GM23338 (cell line): ENCODE results near the gene MBD5.

Experiments used
- CREB1 ChIP-seq: fragments of 250-450 bp; sonication (Bioruptor Pico); IDR thresholded peaks from 2 replicates; pipeline ENCODE4 v1.5.0; 2020; ENCODE audit warnings: low read depth, mild to moderate bottlenecking, moderate library complexity
- CTCF ChIP-seq, 2 experiments: fragments of 200-600 bp in 1 of 2; sonication (generic) in 1 of 2; conservative IDR thresholded peaks; 2 replicates each; pipeline versions ENCODE4 v1.5.1 to v1.6.1; 2016 to 2017; ENCODE audit warnings: antibody characterized with exemption in 2 of 2, low read depth in 2 of 2, mild to moderate bottlenecking in 2 of 2, moderate library complexity in 1 of 2
- ETS1 ChIP-seq: IDR thresholded peaks from 2 replicates; pipeline ENCODE4 v1.6.1; 2016; ENCODE audit warnings: antibody characterized with exemption
- EZH2 ChIP-seq: fragments of 200-600 bp; sonication (generic); IDR thresholded peaks from one replicate; pipeline ENCODE4 v1.8.0; 2017; ENCODE audit warnings: antibody characterized with exemption, mild to moderate bottlenecking, low read depth; ENCODE audit not compliant: unreplicated experiment
- EZH2phosphoT487 ChIP-seq: fragments of 200-600 bp; sonication (generic); IDR thresholded peaks from one replicate; pipeline ENCODE4 v1.8.1; 2018; ENCODE audit warnings: antibody characterized with exemption; ENCODE audit not compliant: unreplicated experiment
- JUNB ChIP-seq: IDR thresholded peaks from one replicate; pipeline ENCODE4 v1.6.1; 2016; ENCODE audit warnings: antibody characterized with exemption; ENCODE audit not compliant: unreplicated experiment
- NANOG ChIP-seq: IDR thresholded peaks from 2 replicates; pipeline ENCODE4 v1.6.1; 2016; ENCODE audit warnings: antibody characterized with exemption, borderline replicate concordance
- POLR2AphosphoS5 ChIP-seq: IDR thresholded peaks from 2 replicates; pipeline ENCODE4 v1.6.1; 2016; ENCODE audit warnings: antibody characterized with exemption, low read depth
- REST ChIP-seq: IDR thresholded peaks from one replicate; pipeline ENCODE4 v1.6.1; 2018; ENCODE audit warnings: antibody characterized with exemption; ENCODE audit not compliant: unreplicated experiment
- STAT1 ChIP-seq: IDR thresholded peaks from one replicate; pipeline ENCODE4 v1.6.1; 2016; ENCODE audit warnings: antibody characterized with exemption; ENCODE audit not compliant: unreplicated experiment
- ZNF114 ChIP-seq: fragments of 250-450 bp; sonication (Bioruptor Pico); IDR thresholded peaks from 2 replicates; pipeline ENCODE4 v1.5.0; 2020; ENCODE audit warnings: mild to moderate bottlenecking, moderate library complexity
- ZNF331 ChIP-seq: fragments of 250-450 bp; sonication (Bioruptor Pico); IDR thresholded peaks from 2 replicates; pipeline ENCODE4 v1.5.0; 2020; ENCODE audit warnings: low read depth, mild to moderate bottlenecking, moderate library complexity

- TF ChIP-seq EZH2phosphoT487 (no peak), EZH2 (no peak), CTCF (conservative IDR thresholded peaks at IDR 0.05; ENCODE audit: low read depth in 2 of 2) (no peak), CREB1 (no peak), ZNF331 (CRISPR knock-in tag) (no peak), STAT1 (no peak), POLR2AphosphoS5 (no peak), REST (no peak), ETS1 (no peak), JUNB (no peak), NANOG (no peak), ZNF114 (CRISPR knock-in tag) (no peak)
Observed at GRCh38 chr2:148202237-148202636, 181.3 kb downstream of the MBD5 start.
